ENCODE measurements around the gene PHGDH. TPM values are rescaled to one million over a fixed set of nuclear protein-coding genes. Genes with fewer than 3 reads are reported as not detected.

PHGDH gene
- 9.7 TPM for total RNA-seq
- long read RNA-seq, transcript PHGDH-208 (12 exons, 2,096 nt): major isoform, 7 of 8 reads
- long read RNA-seq, partial matches to known transcripts: 1 of 8 reads
- long read RNA-seq, other reads (novel, unspliced or antisense): 0 of 8 reads

DNA sequence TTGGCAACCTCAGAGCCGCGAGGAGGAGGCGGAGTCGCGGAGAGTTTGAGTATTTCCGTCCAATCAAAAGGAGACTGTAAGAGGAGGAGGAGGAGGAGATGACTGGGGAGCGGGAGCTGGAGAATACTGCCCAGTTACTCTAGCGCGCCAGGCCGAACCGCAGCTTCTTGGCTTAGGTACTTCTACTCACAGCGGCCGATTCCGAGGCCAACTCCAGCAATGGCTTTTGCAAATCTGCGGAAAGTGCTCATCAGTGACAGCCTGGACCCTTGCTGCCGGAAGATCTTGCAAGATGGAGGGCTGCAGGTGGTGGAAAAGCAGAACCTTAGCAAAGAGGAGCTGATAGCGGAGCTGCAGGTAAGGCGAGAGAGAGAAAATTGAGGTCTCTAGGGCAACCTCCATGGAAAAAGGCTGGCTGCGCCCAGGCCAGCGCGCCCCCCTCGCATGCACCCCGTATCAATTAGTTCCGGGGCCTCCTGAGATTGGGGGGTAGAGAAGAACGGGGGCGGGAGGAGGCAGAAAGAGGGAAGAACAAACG is at the start of gene PHGDH:
Gene PHGDH (plus strand): TSS at position 131 of the 538 bp plus-strand sequence. CDS start 89 bp downstream, at position 220.
- peak; percentile 78 for ATAC-seq
- DNase-seq (ENCODE audit: missing footprints): peak; percentile 83
- intact Hi-C loops (cut with DNase I): no loop called here

DNA sequence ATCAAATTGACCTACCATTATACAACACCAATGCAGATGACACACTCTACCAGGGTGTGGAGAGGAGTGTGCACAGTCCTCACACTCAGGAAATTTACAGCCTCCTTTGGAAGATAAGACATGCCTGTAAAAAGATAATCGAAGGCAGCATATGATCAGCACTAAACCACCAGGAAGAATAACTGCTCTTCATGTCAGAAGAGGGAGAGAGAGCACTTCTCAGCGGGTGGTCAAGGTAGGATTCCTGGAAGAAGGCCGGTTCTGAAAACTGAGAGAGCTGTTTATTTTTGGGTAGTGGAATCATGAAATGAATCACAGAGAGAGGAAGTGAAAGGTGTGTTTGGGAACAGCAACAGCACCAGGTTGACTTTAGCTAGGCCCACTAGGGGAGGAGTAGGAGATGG is 49.7 kb upstream of the PHGDH start:
- DNase-seq (ENCODE audit: missing footprints) (no peak), ATAC-seq (no peak)
- intact Hi-C loops (cut with DNase I): no loop called here

DNA sequence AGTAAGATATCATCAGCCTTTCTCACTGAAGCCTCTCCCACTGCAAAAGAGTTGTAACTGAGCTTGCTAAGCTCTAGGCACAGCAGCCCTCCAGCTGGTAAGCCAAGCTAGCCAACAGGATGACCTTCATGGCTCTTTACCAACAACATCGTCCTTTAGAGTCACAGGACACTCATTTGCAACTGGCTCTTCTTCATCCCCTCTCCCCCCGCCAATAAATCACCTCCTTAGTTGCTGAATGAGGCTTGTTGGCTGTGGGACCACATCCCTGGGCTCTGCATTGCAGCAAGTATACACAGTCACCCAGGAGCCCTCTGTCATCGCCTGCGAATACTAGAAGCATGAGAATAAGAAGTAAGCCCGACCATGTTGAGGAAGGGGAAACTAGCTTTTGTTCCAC is 47.7 kb upstream of the PHGDH start:
- intact Hi-C loops (cut with DNase I): no loop called here
- no peak for ATAC-seq
- no peak for DNase-seq (ENCODE audit: missing footprints)

DNA sequence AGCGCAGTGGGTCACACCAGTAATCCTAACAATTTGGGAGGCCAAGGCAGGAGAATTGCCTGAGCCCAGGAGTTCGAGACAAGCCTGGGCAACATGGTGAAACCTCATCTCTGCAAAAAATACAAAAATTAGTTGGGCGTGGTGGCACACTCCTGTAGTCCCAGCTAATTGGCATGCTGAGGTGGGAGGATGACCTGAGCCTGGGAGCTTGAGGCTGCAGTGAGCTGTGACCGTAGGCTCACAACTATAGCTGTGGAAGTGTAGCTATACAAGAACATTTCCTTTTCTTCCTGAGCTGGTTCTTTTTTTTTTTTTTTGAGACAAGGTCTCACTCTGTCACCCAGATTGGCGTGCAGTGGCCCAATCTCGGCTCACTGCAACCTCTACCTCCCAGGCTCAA is 44.6 kb upstream of the PHGDH start:
- ATAC-seq: no peak
- DNase-seq (ENCODE audit: missing footprints): no peak
- intact Hi-C loops (cut with DNase I): no loop called here

DNA sequence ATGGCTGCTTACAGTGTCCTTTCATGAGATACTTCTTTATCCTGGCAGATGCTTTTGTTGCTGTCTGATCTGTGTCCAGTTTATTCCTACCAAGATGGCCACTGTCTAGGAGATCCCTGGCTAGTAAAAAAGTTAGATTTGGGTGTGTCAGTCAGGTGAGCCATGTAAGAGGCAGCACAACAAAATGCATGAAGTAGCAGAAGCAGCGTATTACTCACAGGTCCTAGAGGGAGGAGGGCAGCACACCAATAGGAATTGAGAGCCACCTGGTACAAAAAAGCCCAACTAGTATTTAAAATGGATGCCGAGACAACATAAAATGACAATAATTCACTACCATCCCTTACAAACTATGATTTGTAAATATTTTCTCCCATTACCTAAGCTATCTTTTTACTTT is 40.8 kb upstream of the PHGDH start:
- ATAC-seq: no peak
- intact Hi-C loops (cut with DNase I): no loop called here

DNA sequence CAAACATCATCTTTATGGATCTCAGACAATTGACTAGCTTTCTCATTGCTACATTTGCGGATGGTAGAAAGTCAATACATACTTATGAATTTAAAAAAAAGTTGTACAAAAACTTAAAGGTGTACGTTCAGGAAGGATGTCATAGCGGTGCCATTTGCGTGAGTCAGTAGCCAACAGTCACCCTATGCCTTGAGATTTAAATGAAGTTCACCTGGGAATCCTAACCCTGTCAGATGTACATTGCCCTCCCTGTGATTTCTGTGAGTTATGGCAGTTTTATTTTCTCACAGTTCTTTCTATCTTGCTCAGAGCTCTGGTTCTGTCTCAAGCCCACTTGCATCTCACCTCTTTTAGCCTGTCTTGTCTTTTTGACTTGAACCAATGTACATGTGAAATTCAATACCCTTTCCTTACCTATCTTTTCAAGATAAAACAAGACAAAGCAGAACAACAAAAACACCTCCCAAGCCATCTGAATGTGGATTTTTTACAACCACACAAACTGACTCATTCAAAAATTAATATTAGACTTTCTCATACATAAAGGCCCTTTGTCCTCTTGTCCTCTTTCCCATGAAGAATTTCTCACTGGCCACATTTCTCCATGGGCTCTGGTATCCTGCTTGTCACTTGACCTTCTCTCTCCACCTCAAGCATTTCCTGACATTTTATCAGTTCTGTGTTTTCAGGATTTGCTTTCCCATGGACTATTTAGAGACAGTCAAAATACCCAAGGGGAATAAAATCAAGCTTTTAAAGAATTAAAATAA is 38.4 kb upstream of the PHGDH start:
- intact Hi-C loops (cut with DNase I): no loop called here
- DNase-seq (ENCODE audit: missing footprints): no peak
- no peak for ATAC-seq

More for the DNA sequence above, 40.8 kb upstream of the PHGDH start:
- DNase-seq (ENCODE audit: missing footprints): no peak

DNA sequence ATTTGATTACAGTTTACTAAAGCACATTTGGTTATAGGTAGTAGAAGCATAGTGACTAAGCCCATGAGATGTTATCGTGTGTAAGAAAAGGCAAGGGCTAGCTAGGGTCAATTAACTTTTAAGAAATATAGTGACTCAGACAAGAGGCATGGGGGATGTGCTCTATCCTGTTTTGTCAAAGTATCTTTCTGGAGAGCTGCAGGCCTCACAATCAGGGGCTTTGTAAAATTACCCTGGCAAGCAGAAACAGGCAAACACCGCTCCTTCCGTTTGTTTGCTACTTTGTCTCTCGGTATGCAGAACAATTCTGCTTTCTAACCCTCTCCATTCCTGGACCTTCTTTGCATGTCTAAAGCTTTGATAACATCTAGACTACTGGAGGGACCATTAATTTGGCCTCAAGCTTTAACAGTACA is 37.6 kb upstream of the PHGDH start:
- intact Hi-C loops (cut with DNase I): no loop called here
- DNase-seq (ENCODE audit: missing footprints) (no peak), ATAC-seq (no peak)

DNA sequence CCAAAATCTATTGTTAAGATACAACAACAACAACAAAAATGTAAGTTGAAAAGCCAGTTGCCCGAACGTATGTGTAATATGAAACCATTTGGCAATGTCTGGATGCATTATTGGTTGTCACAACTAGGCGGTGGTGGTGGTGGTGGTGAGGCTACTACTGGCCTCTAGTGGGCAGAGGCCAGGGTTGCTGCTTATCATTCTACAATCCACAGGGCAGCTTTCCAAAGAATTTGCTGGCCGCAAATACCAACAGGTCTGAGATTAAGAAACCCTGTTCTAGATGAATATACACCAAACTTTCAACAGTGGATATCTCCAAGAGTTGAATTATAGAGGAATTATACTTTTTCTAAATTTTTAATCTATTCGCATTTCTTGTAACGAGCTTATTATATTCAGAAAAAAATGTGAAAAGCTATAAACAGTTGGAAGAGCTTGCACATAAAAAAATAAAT is 36.9 kb upstream of the PHGDH start:
- ATAC-seq (no peak), DNase-seq (ENCODE audit: missing footprints) (no peak)
- intact Hi-C loops (cut with DNase I): loop anchor here (5.0 kb wide), 1 partner anchor 63 kb away; no protein-coding TSS in a partner anchor

DNA sequence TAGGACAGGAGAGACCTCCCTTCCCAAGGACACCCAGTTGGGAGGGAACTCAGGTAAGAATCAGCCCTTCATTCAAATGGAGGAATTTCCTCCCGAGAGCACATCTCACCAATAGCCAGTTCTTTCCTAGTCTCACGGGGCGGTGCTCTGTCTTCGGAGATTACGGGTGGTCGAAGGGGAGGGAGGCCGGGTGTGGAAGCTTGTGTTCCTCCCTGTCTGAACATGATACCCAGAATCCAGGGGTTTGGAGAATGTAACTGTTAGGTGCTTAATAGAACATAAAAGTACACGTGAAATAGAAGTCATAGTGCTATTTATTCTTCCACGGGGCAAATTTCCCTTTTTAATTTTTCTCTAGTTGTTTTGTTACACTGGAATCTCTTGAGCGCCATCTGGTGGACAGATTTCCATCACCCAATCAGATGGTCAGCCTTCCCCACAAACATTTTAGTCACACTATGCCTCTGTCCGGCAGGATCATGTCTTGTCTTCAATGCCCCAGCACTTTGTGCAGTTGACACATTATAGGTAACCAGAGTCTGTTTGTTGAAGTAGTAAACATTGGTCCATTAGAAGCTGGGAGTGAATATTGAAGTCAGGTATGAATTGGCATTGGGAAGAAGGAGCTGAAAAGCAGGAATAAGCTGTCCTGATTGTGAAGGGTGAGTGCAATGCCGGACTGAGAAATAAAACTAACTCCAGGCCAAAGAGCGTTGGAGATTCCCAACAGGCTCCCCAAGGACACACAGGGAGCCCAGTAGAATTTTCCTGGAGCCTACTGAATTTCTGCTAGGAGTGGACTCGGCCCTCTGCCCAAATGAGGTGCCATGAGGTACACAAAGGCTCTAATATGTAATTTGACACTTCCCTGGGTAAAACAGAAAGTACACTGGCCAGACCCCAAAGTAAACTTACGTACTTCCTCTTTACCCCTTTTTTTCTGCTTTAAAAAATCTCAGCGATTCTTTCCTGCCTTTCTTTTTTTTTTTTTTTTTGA is 36.1 kb upstream of the PHGDH start:
- intact Hi-C loops (cut with DNase I): loop anchor here (5.0 kb wide), 1 partner anchor 63 kb away; no protein-coding TSS in a partner anchor
- no peak for DNase-seq (ENCODE audit: missing footprints)
- peak; percentile 56 for ATAC-seq

DNA sequence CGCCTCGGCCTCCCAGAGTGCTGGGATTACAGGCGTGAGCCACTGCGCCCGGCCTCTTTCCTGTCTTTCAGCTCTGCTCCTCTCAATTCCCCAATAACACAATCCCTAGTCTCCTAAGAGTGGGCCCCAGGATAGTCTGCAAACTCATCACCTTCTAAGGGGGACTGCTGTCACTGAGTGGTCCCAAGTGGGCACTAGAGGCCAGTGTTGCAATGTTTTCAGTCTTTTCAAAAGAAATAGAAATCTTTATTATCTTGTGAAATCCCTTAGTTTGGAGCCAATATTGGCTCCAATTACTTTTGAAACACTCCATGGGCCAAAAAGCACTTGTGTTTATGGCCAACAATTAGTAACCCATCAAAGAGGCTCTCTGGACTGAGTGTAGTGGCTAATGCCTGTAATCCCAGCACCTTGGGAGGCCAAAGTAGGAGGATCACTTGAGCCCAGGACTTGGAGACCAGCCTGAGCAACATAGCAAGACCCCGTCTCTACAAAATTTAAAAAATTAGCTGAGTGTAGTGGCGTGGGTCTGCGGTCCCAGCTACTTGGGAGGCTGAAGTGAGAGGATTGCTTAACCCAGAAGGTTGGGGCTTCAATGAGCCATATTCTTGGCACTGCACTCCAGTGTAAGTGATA is 35.0 kb upstream of the PHGDH start:
- intact Hi-C loops (cut with DNase I): loop anchor here (5.0 kb wide), 1 partner anchor 64 kb away; no protein-coding TSS in a partner anchor
- no peak for DNase-seq (ENCODE audit: missing footprints)
- ATAC-seq: peak; percentile 88

DNA sequence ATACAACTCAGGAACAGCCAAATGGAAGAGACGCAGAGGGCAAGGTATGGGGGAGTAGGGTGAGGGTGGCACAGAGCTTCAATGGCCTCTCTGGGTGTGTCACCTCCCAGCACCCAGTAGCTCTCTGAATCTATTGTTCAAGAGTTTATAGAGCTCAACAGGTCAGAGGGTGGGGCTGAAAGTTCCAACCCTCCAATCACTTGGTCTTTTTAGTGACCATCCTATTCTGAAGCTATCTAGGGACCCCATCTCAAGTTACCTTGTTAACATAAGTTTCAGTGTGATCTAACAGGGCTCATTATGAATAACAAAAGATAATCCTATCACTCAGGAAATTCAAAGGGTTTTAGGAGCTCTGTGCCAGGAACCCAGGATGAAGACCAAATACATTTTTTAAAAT is 32.5 kb upstream of the PHGDH start:
- DNase-seq (ENCODE audit: missing footprints) (no peak), ATAC-seq (no peak)
- intact Hi-C loops (cut with DNase I): loop anchor here (5.0 kb wide), 1 partner anchor 67 kb away; no protein-coding TSS in a partner anchor

DNA sequence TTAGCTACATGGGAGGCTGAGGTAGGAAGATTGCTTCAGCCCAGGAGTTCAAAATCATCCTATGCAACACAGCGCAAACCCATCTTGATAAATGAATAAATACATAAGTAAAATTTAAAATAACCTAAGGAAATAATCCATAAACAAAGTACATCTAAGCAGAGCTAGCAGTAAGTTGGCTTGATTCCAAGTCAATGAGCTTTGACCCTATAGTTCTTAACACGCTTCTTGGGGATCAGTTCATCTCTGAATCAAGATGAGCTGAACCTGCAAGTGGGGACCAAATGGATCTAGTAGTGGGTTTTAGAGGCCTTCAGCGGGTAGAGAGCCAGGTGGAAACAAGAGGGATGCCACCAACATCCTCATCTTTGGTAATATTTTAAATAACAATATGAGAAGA is 31.5 kb upstream of the PHGDH start:
- intact Hi-C loops (cut with DNase I): no loop called here
- ATAC-seq: no peak
- DNase-seq (ENCODE audit: missing footprints): no peak

DNA sequence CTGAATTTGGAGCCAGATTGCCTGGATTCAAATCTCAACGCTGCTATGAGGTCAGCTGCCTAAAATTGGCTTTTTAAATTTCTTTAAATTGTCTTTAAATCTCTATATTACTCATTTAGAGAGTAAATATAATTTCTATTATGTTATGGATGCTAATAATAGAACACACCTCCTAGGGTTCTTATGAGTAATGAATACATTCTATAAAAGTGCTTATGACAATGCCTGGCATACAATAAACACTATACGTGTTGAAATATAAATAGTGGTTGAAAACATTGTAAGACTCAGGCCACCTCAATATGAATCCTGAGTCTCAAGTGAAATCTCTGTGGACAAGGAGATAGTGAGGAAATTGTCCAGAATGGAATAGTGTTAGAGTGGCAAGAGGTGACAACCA is 31.0 kb upstream of the PHGDH start:
- intact Hi-C loops (cut with DNase I): no loop called here
- ATAC-seq (no peak), DNase-seq (ENCODE audit: missing footprints) (no peak)

DNA sequence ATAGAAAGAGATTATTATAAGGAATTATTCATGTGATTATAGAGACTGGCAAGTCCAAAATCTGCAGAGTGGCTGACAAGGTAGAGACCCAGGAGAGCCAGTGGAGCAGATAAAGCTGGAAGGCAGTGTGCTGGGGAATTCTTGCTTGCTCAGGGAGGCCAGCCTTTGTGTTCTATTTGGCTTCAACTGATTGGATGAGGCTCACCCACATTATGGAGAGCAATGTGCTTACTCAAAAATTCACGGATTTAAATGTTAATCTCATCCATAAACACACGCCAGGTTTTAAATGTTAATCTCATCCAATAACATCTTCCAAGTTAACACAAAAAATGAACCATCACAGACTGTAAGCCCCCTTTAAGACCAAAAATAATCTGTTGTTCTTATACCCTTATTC is 30.2 kb upstream of the PHGDH start:
- intact Hi-C loops (cut with DNase I): no loop called here
- DNase-seq (ENCODE audit: missing footprints): no peak
- ATAC-seq: no peak

DNA sequence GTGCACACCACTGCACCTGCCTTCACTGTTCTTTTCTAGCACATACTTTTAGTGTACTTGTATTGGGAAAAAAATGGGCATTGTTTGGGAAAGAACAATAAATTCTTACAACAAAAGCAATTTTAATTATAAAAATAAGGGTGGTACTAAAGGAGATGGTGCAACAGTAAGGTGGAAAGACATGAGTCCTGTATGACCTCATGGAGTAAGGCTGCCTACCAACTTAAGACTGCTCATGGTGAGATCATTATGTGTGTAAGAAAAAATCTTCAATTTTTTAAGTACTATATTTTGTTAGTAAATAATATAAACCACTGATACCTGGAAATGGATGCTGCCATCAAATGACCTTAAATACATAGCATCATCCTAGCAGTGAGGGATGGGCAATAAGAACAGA is 29.6 kb upstream of the PHGDH start:
- intact Hi-C loops (cut with DNase I): no loop called here
- ATAC-seq (no peak), DNase-seq (ENCODE audit: missing footprints) (no peak)

DNA sequence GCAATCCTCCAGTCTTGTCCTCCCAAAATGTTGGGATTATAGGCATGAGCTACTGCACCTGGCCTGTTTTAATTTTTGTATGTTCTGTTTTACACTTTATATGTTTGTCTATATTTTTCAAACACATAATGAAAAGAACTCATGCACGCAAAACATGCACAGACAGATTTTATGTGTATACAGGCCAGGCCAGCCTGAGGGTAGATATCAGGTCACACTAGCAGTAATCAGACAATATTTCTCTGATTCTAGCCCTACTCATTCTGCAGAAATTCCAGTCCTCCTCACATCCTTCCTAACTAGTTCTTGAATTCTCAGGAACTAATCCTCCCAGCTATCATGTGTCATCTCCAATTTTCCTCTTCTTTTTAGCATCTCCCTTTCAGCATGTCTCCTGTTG is 27.8 kb upstream of the PHGDH start:
- DNase-seq (ENCODE audit: missing footprints): no peak
- intact Hi-C loops (cut with DNase I): no loop called here
- no peak for ATAC-seq

DNA sequence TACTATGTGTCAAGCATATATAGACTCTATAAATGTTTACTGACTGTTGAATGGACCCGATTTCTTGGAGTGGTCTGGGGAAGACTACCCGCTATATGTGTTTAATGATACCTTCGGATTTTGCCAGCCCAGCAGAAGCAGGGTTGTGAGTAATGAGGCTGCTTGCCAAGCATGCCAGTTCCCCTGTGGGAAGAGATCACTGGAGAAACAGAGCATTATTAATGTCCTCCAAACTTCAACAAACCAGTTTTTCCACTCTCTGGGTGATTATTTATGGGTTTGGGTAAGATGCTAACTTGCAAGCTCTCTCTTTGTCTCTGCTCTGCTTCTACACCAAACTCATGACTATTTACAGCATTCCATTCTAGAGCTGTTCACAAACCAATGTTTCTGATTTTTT is 25.1 kb upstream of the PHGDH start:
- intact Hi-C loops (cut with DNase I): no loop called here
- no peak for ATAC-seq
- no peak for DNase-seq (ENCODE audit: missing footprints)

DNA sequence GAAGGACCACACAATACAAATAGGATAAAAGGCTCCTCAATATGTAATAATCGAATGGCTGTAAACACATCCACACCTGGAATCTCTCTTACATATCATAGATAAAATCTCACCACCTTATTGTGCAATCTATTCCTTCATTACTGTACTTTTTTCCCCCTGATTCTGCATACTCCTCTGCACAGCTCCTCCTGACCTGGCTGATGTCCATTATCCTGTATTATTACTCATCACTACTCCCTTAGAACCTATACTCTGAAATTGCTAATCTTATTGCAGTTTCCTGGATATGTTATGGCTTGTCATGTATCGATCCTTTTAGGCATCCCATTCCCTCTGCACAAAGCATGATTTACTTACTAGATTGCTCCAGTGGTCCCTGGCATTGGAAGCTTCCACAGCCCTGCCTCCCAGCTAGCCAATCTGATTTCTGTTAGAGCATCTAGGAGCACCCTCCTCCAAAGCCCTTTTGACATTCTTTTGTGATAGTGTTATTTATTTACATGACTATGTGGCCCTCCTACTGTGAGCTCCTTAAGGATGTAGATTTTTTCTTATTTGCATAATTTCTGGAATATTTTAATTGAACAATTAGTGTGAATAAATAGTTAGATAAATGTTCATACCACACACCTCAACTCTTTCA is 24.2 kb upstream of the PHGDH start:
- ATAC-seq (no peak), DNase-seq (ENCODE audit: missing footprints) (no peak)
- intact Hi-C loops (cut with DNase I): no loop called here
